Activated CD4-positive, alpha-beta T cell treated with anti-CD3 and anti-CD28 coated beads, Interleukin-2, amount 50 U/mL, for 4 hours (primary cell): ENCODE results near the gene CDCP2.

Source experiments
- DNase-seq, 2 experiments: peaks; one replicate each; pipeline ENCODE4 v3.0.0-alpha.2; 2020

The CDCP2 gene

GRCh38 chr1:54084794-54085193 lies 68.0 kb downstream of the CDCP2 start:
- DNase-seq = no peak
